K562 (cell line): ENCODE measurements around the gene FSTL1. TPM values are rescaled to one million over a fixed set of nuclear protein-coding genes. Genes with fewer than 3 reads are reported as not detected.

ENCODE experiments used
- ATAC-seq: fragments of 200-7000 bp; cut with Tn5 transposase; 3 replicates; pipeline ENCODE4 v1.9.1; 2020; ENCODE audit warnings: moderate library complexity
- BruUV-seq: library from RNA; stranded (reverse); fragments of 400-500 nt; replicated peaks from 2 replicates; lab custom pipeline; 2021; lab: Mats Ljungman, UMichigan
- CTCF ChIA-PET: fragments of 300-600 bp; formaldehyde crosslinking; extraction: SDS; loops from one replicate; lab custom pipeline; 2021; ENCODE audit warnings: low intra/inter-chr PET ratio; lab: Yijun Ruan, JAX
- POLR2A ChIA-PET: fragments of 300-600, 350-650 bp; sonication (Branson Sonifier 250); formaldehyde crosslinking; extraction: SDS; loops from one replicate; lab custom pipeline; 2021; ENCODE audit warnings: antibody characterized with exemption, inconsistent platforms; lab: Yijun Ruan, JAX
- DNase-seq, 4 experiments: peaks; one replicate each; pipeline versions ENCODE4 v3.0.0 to v3.0.0-alpha.2; 2011 to 2018; ENCODE audit warnings: low spot score in 3 of 4, mixed read lengths in 3 of 4; ENCODE audit errors: extremely low read depth in 1 of 4
- FAIRE-seq: peaks from 2 replicates; lab custom pipeline; 2011; peaks lifted over from hg19 to GRCh38; lab: Jason Lieb, UNC
- H2AFZ ChIP-seq: 2 replicates; pipeline ENCODE4 v1.6.0; 2011; ENCODE audit warnings: low read depth, low read length, control low read depth, inconsistent platforms
- H3K27ac ChIP-seq: fragments of 200-600 bp; 3 replicates; pipeline ENCODE4 v1.8.0; 2011; ENCODE audit warnings: low read depth, mild to moderate bottlenecking, control low read depth, inconsistent platforms, low read length, moderate library complexity, mixed read lengths; ENCODE audit errors: extremely low read depth
- H3K27me3 ChIP-seq, 2 experiments: fragments of 300-600 bp in 1 of 2; 2 replicates in 1 of 2; 3 replicates in 1 of 2; pipeline versions ENCODE4 v1.6.0 to v1.8.0; 2011; ENCODE audit warnings: inconsistent platforms in 2 of 2, low read length in 2 of 2, mild to moderate bottlenecking in 1 of 2, mixed read lengths in 1 of 2, moderate library complexity in 1 of 2; ENCODE audit not compliant: control insufficient read depth in 2 of 2, insufficient read depth in 2 of 2
- H3K36me3 ChIP-seq: fragments of 300-600 bp; 3 replicates; pipeline ENCODE4 v1.8.0; 2011; ENCODE audit warnings: mild to moderate bottlenecking, low read length, inconsistent platforms; ENCODE audit not compliant: control insufficient read depth, insufficient read depth
- H3K4me1 ChIP-seq, 2 experiments: fragments of 200-600 bp in 1 of 2; replicated peaks in 1 of 2; 2 replicates in 1 of 2; 3 replicates in 1 of 2; pipeline versions ENCODE4 v1.5.1 to v1.8.0; 2011; ENCODE audit warnings: inconsistent platforms in 2 of 2, low read length in 2 of 2, mild to moderate bottlenecking in 1 of 2, mixed read lengths in 1 of 2, moderate library complexity in 1 of 2; ENCODE audit not compliant: control insufficient read depth in 2 of 2, insufficient read depth in 2 of 2
- H3K4me2 ChIP-seq: 2 replicates; pipeline ENCODE4 v1.6.1; 2011; ENCODE audit warnings: low read length, control low read depth, inconsistent platforms, mixed read lengths; ENCODE audit not compliant: insufficient read depth
- H3K4me3 ChIP-seq: fragments of 200-600 bp; sonication (generic), shearing (Covaris generic); 2 replicates; pipeline ENCODE4 v1.5.1; 2016; ENCODE audit warnings: control low read depth, inconsistent platforms
- H3K79me2 ChIP-seq: fragments of 200-600 bp; 3 replicates; pipeline ENCODE4 v1.8.0; 2011; ENCODE audit warnings: low read length, inconsistent platforms; ENCODE audit not compliant: control insufficient read depth, insufficient read depth
- H3K9ac ChIP-seq, 2 experiments: 2 replicates each; pipeline versions ENCODE4 v1.6.0 to v1.6.1; 2011; ENCODE audit warnings: low read depth in 2 of 2, low read length in 2 of 2, control low read depth in 1 of 2, inconsistent platforms in 1 of 2, mild to moderate bottlenecking in 1 of 2, mixed read lengths in 1 of 2; ENCODE audit not compliant: insufficient read depth in 1 of 2
- H3K9me1 ChIP-seq: one replicate; pipeline ENCODE4 v1.6.0; 2011; ENCODE audit warnings: inconsistent platforms, mild to moderate bottlenecking, low read length, moderate library complexity; ENCODE audit not compliant: control insufficient read depth, insufficient read depth
- H3K9me3 ChIP-seq: replicated peaks from 2 replicates; pipeline ENCODE4 v1.5.1; 2011; ENCODE audit warnings: low read depth, low read length, inconsistent platforms; ENCODE audit not compliant: control insufficient read depth, insufficient read depth
- H4K20me1 ChIP-seq: replicated peaks from 2 replicates; pipeline ENCODE4 v1.6.1; 2011; ENCODE audit warnings: low read length, inconsistent platforms, mixed read lengths; ENCODE audit not compliant: control insufficient read depth, insufficient read depth
- CHD1 ChIP-seq: fragments of 200-600 bp; sonication (generic); IDR thresholded peaks from one replicate; pipeline ENCODE4 v1.6.1; 2012; ENCODE audit warnings: mild to moderate bottlenecking, moderate library complexity, low read length, inconsistent platforms
- HEY1 ChIP-seq: fragments of 250-450 bp; sonication (Bioruptor Pico); IDR thresholded peaks from 2 replicates; pipeline ENCODE4 v1.5.0; 2020; ENCODE audit warnings: mild to moderate bottlenecking, moderate library complexity, borderline replicate concordance
- KLF1 ChIP-seq: fragments of 450-650 bp; IDR thresholded peaks from 2 replicates; pipeline ENCODE4 v1.6.1; 2016; ENCODE audit warnings: missing genetic modification characterization, missing compliant biosample characterization
- RAD51 ChIP-seq: fragments of 450-650 bp; IDR thresholded peaks from 2 replicates; pipeline ENCODE4 v1.7.1; 2016; ENCODE audit warnings: low read depth, mild to moderate bottlenecking, borderline replicate concordance
- RBM39 ChIP-seq: fragments of 200-400 bp; formaldehyde crosslinking; optimal IDR thresholded peaks from 2 replicates; pipeline ENCODE3; 2018; ENCODE audit warnings: low read depth, low read length
- SMAD3 ChIP-seq: fragments of 450-650 bp; formaldehyde crosslinking; conservative IDR thresholded peaks from 2 replicates; pipeline ENCODE4 v1.4.0; 2020; ENCODE audit warnings: mild to moderate bottlenecking
- SP2 ChIP-seq: IDR thresholded peaks from 2 replicates; pipeline ENCODE4 v1.6.1; 2011; ENCODE audit warnings: mild to moderate bottlenecking, low read depth, low read length, moderate library complexity; ENCODE audit not compliant: poor library complexity, severe bottlenecking; ENCODE audit errors: extremely low read depth
- TCFL5 ChIP-seq: fragments of 250-450 bp; sonication (Bioruptor Pico); conservative IDR thresholded peaks from 2 replicates; pipeline ENCODE4 v1.6.1; 2021; ENCODE audit warnings: mild to moderate bottlenecking, moderate library complexity, matching md5 sums
- TFE3 ChIP-seq: fragments of 450-650 bp; formaldehyde crosslinking; IDR thresholded peaks from 2 replicates; pipeline ENCODE4 v1.4.0; 2020; ENCODE audit warnings: mild to moderate bottlenecking, mixed read lengths
- ZBED1 ChIP-seq: IDR thresholded peaks from 2 replicates; pipeline ENCODE4 v1.6.1; 2014
- ZNF134 ChIP-seq: fragments of 250-450 bp; sonication (Bioruptor Pico); conservative IDR thresholded peaks from 2 replicates; pipeline ENCODE4 v1.4.0; 2020
- ZNF232 ChIP-seq: sonication (generic); formaldehyde crosslinking; IDR thresholded peaks from 2 replicates; pipeline ENCODE4 v1.8.0; 2022; ENCODE audit warnings: mild to moderate bottlenecking, missing genetic modification reagents
- ZNF583 ChIP-seq: fragments of 250-450 bp; sonication (Bioruptor Pico); IDR thresholded peaks from 2 replicates; pipeline ENCODE4 v1.4.0; 2020
- WGBS: fragments of 100-300 bp; shearing (Covaris generic); methylation state at CpG from one replicate; pipeline ENCODE4 v1.1.6; 2016; ENCODE audit warnings: low coverage, mixed read lengths; ENCODE audit not compliant: insufficient coverage; ENCODE audit errors: missing lambda C conversion rate; 5-methylcytosine and 5-hydroxymethylcytosine counted together
- in situ Hi-C: fragments of 300-500 bp; cut with MboI; formaldehyde crosslinking; loops from 4 replicates; pipeline ENCODE4 v1.15.0; 2018; ENCODE audit warnings: inconsistent platforms, mixed read lengths
- intact Hi-C: fragments of 100-400 bp; cut with micrococcal nuclease; formaldehyde crosslinking; loops from 2 replicates; pipeline ENCODE4 v1.14.2; 2022
- polyA plus RNA-seq, 8 experiments: library from polyadenylated mRNA; depleted of rRNA in 4 of 8; stranded (reverse) in 5 of 8; unstranded in 3 of 8; fragments of >200 nt; fragmentation: Nextera tagmentation in 2 of 8; fragmentation: Illumina TruSeq in 1 of 8; extraction: Ambion mirVana in 2 of 8; extraction: Trizol in 1 of 8; gene quantifications; 2 replicates each; pipeline versions ENCODE4 v1.2.1 to v1.2.3, GENCODE V29; 2011 to 2014; ENCODE audit warnings: inconsistent platforms in 1 of 8, missing spikeins in 1 of 8
- total RNA-seq, 7 experiments: library from RNA; depleted of rRNA in 6 of 7; stranded (reverse); fragments of >200 nt in 6 of 7; fragmentation: Illumina TruSeq in 2 of 7; extraction: Trizol in 2 of 7; gene quantifications; 2 replicates each; pipeline versions ENCODE4 v1.2.1 to v1.2.3, GENCODE V29; 2011 to 2021; ENCODE audit warnings: low replicate concordance in 1 of 7
- TF ChIP-seq, protein P1 (sequence below), 2 experiments: fragments of 450-650 bp in 1 of 2; sonication (generic) in 1 of 2; formaldehyde crosslinking in 1 of 2; IDR thresholded peaks; 2 replicates each; pipeline versions ENCODE4 v1.7.1 to v1.9.0; 2016 to 2022; ENCODE audit warnings: inconsistent platforms in 1 of 2, mild to moderate bottlenecking in 1 of 2, missing genetic modification reagents in 1 of 2

The FSTL1 gene
- total and polyA plus RNA-seq, 9 of the 15 experiments (the other 6 are each of a cell fraction or from before 2014, with no cell fraction given), result 0.01 to 0.58 (median 0.08) TPM; not detected in 2

DNA sequence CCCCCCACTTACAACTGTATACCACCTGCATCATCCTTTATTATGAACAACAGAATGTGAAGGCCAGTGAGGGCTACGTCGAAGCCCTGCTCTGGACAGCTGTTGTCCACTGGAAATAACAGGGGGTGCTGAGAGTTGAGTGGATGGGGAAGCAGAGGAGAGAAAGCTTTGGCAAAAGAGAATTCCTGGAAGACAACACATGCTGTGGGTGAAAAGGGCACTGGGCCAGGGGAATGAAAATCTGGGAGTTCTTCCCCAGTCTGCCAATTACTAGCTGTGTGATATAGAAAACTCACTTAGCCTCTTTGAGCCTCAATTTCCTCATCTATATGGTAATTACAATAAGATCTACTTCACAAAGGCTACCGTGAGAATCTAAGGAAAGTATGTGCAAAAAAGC is 40.7 kb downstream of the FSTL1 start:
- H3K4me2 ChIP-seq, result no peak overlapping the region
- intact Hi-C loops (loop anchor here (10.0 kb wide), 1 partner anchor 515 kb away; no protein-coding TSS in a partner anchor), in situ Hi-C loops (no loop called here)
- no peaks in the 10 kb centered on the region for H3K9me3 ChIP-seq
- H3K27me3 ChIP-seq, result no peaks in the 10 kb centered on the region
- 0% methylated on average over 3 of the region's 3 CpGs for WGBS
- FAIRE-seq (no peak), ATAC-seq (no peak), DNase-seq (no peak)
- H2AFZ ChIP-seq, result no peak overlapping the region
- H3K4me3 ChIP-seq, result no peak overlapping the region
- no peak overlapping the region for H3K27ac ChIP-seq
- BruUV-seq, result no TSS peak
- ChIA-PET CTCF (no interaction called here), POLR2A (no interaction called here)
- no peaks in the 10 kb centered on the region; the same call in 1 of the 2 replicates for H4K20me1 ChIP-seq
- H3K36me3 ChIP-seq, result no peaks in the 10 kb centered on the region
- H3K79me2 ChIP-seq, result no peaks in the 10 kb centered on the region
- no peaks in the 10 kb centered on the region for H3K4me1 ChIP-seq
- H3K9ac ChIP-seq, result no peak overlapping the region
- H3K9me1 ChIP-seq, result no peaks in the 10 kb centered on the region
- TF ChIP-seq CHD1 (no peak), RBM39 (no peak), ZNF583 (CRISPR knock-in tag) (no peak), RAD51 (no peak), KLF1 (tag) (no peak), ZBED1 (no peak), ZNF232 (CRISPR knock-in tag) (no peak), HEY1 (CRISPR knock-in tag) (no peak), ZNF134 (CRISPR knock-in tag) (no peak), TCFL5 (CRISPR knock-in tag) (no peak), SMAD3 (CRISPR knock-in tag) (no peak), SP2 (no peak), TFE3 (CRISPR knock-in tag) (no peak)
- TF ChIP-seq, protein P1, sequence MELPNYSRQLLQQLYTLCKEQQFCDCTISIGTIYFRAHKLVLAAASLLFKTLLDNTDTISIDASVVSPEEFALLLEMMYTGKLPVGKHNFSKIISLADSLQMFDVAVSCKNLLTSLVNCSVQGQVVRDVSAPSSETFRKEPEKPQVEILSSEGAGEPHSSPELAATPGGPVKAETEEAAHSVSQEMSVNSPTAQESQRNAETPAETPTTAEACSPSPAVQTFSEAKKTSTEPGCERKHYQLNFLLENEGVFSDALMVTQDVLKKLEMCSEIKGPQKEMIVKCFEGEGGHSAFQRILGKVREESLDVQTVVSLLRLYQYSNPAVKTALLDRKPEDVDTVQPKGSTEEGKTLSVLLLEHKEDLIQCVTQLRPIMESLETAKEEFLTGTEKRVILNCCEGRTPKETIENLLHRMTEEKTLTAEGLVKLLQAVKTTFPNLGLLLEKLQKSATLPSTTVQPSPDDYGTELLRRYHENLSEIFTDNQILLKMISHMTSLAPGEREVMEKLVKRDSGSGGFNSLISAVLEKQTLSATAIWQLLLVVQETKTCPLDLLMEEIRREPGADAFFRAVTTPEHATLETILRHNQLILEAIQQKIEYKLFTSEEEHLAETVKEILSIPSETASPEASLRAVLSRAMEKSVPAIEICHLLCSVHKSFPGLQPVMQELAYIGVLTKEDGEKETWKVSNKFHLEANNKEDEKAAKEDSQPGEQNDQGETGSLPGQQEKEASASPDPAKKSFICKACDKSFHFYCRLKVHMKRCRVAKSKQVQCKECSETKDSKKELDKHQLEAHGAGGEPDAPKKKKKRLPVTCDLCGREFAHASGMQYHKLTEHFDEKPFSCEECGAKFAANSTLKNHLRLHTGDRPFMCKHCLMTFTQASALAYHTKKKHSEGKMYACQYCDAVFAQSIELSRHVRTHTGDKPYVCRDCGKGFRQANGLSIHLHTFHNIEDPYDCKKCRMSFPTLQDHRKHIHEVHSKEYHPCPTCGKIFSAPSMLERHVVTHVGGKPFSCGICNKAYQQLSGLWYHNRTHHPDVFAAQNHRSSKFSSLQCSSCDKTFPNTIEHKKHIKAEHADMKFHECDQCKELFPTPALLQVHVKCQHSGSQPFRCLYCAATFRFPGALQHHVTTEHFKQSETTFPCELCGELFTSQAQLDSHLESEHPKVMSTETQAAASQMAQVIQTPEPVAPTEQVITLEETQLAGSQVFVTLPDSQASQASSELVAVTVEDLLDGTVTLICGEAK (IDR thresholded peaks at IDR 0.05), result no peak
- TF ChIP-seq, protein P1 (CRISPR knock-in tag; IDR thresholded peaks at IDR 0.05), result no peak
